Gastroesophageal sphincter (tissue), 4 donors: ENCODE data around the gene SCEL. TPM values are rescaled to one million over a fixed set of nuclear protein-coding genes. Genes with fewer than 3 reads are reported as not detected.
"Not testable (repeated sequence)": the region's sequence is repeated elsewhere in the genome, so short reads cannot be mapped to it uniquely, and the experiment has no call there.

Experiments used
- ATAC-seq: fragments of 150-250 bp; one replicate; pipeline ENCODE4 v1.9.1; 2016; ENCODE audit warnings: mild to moderate bottlenecking, moderate library complexity
- H3K27ac ChIP-seq, 4 donors: fragments of 200-600 bp; sonication (generic) in 3 of 4; 1 replicate in 3 of 4; 2 replicates in 1 of 4; pipeline ENCODE4 v1.5.1; 2016 to 2019
- H3K27me3 ChIP-seq: fragments of 200-600 bp; sonication (generic); one replicate; pipeline ENCODE4 v1.5.1; 2019
- H3K36me3 ChIP-seq, 2 donors: fragments of 200-600 bp; sonication (generic); one replicate each; pipeline ENCODE4 v1.5.1; 2019; ENCODE audit warnings: control low read depth in 1 of 2
- H3K4me1 ChIP-seq, 3 donors: fragments of 200-600 bp; sonication (generic); 1 replicate in 2 of 3; 2 replicates in 1 of 3; pipeline ENCODE4 v1.5.1; 2016 to 2019; ENCODE audit warnings: control low read depth in 2 of 3
- H3K4me3 ChIP-seq, 2 donors: fragments of 200-600 bp; sonication (generic); one replicate each; pipeline ENCODE4 v1.5.1; 2019; ENCODE audit warnings: mild to moderate bottlenecking in 1 of 2, moderate library complexity in 1 of 2
- H3K9me3 ChIP-seq, 3 donors: fragments of 200-600 bp; sonication (generic); one replicate each; pipeline ENCODE4 v1.5.1; 2017 to 2019; ENCODE audit warnings: control low read depth in 2 of 3
- CTCF ChIP-seq, 4 experiments: fragments of 200-600 bp in 2 of 4; fragments of 450-650 bp in 2 of 4; sonication (generic) in 1 of 4; IDR thresholded peaks; one replicate each; pipeline ENCODE4 v1.5.1; 2017 to 2019; ENCODE audit warnings: antibody characterized with exemption in 4 of 4, mild to moderate bottlenecking in 2 of 4, moderate library complexity in 2 of 4
- EP300 ChIP-seq: sonication (generic); formaldehyde crosslinking; IDR thresholded peaks from one replicate; pipeline ENCODE4 v1.6.1; 2017; ENCODE audit warnings: antibody characterized with exemption, mild to moderate bottlenecking
- POLR2A ChIP-seq, 2 donors: fragments of 450-650 bp; IDR thresholded peaks; one replicate each; pipeline ENCODE4 v1.6.1; 2017; ENCODE audit warnings: antibody characterized with exemption in 2 of 2, mild to moderate bottlenecking in 2 of 2, moderate library complexity in 1 of 2
- POLR2AphosphoS5 ChIP-seq: sonication (generic); formaldehyde crosslinking; IDR thresholded peaks from one replicate; pipeline ENCODE4 v1.6.1; 2017; ENCODE audit warnings: antibody characterized with exemption
- WGBS, 2 donors: methylation state at CpG; one replicate each; pipeline ENCODE4 v1.1.5; 2018; ENCODE audit warnings: low coverage in 1 of 2; 5-methylcytosine and 5-hydroxymethylcytosine counted together
- total RNA-seq, 4 donors: library from RNA; depleted of rRNA; stranded (reverse); fragments of >200 nt; gene quantifications; one replicate each; pipeline ENCODE4 v1.1.0, GENCODE V29; 2016

The SCEL gene
- total RNA-seq, 4 donors from 2014 or later, result 0.54 to 14.6 (median 1.0) TPM

- H3K4me3 ChIP-seq, result no peak overlapping the region
Observed at GRCh38 chr13:77513719-77514335, 21.7 kb upstream of the SCEL start.

DNA sequence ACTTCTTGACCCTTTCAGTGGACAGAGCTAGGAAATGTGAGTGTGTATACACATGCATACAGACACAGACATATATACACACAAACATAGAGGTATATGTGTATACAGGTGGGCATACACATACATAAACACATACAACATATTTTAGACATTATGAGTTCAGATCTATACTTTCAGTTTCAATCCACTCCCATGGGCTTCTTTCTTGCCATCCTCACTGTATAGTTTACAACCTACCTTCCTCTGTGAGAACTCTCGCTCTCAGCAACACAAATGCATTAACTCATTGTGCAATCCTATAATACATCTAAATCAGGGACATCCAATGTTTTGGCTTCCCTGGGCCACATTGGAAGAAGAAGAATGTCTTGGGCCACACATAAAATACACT lies 21.2 kb upstream of the SCEL start:
- WGBS, 2 donors, result 0 to 56% methylated on average over 1 of the region's 1 CpG
- H3K4me1 ChIP-seq, result peaks cover 0 to 2% (median 0%) of the 10 kb centered on the region in 3 donors
- H3K4me3 ChIP-seq, result no peak overlapping the region
- no peak overlapping the region for H3K27ac ChIP-seq
- no peaks in the 10 kb centered on the region for H3K9me3 ChIP-seq
- no peaks in the 10 kb centered on the region for H3K27me3 ChIP-seq
- no peak for ATAC-seq
- H3K36me3 ChIP-seq, result no peaks in the 10 kb centered on the region
- TF ChIP-seq POLR2AphosphoS5, result no peak
- TF ChIP-seq EP300, result no peak
- TF ChIP-seq POLR2A (IDR thresholded peaks at IDR 0.05), result no peak
- TF ChIP-seq CTCF (IDR thresholded peaks at IDR 0.05), result no peak

More at GRCh38 chr13:77513719-77514335, 21.7 kb upstream of the SCEL start:
- H3K9me3 ChIP-seq, result no peaks in the 10 kb centered on the region
- H3K36me3 ChIP-seq, result no peaks in the 10 kb centered on the region
- 88 to 91% methylated on average over 2 of the region's 2 CpGs for WGBS, 2 donors
- no peak for ATAC-seq
- peaks cover 0 to 7% (median 3%) of the 10 kb centered on the region in 3 donors for H3K4me1 ChIP-seq
- no peaks in the 10 kb centered on the region for H3K27me3 ChIP-seq
- TF ChIP-seq EP300 (no peak), CTCF (IDR thresholded peaks at IDR 0.05) (no peak), POLR2A (IDR thresholded peaks at IDR 0.05) (no peak), POLR2AphosphoS5 (no peak)
- no peak overlapping the region for H3K27ac ChIP-seq

DNA sequence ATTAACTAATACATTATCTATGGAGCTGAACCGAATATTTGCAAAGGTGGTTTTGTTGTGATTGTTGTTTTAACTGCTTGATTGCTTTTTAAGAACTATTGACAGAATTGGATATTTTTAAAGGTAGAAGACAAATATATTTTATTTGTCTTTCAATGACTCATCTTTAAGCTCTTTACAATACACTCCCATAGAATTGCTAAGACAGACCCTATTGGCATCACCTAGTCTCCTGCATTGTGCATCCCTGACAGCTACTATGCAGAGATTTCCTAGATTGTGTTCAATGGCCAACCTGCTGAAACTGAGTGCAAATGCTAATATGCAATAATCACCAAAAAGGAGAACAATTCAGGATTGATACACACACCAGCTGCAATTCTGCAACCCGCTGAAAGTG lies 19.7 kb upstream of the SCEL start:
- H3K4me1 ChIP-seq, result no peaks in the 10 kb centered on the region
- H3K27ac ChIP-seq, result no peak overlapping the region
- 73 to 87% methylated on average over 2 of the region's 2 CpGs for WGBS, 2 donors
- H3K36me3 ChIP-seq, result no peaks in the 10 kb centered on the region
- no peak for ATAC-seq
- no peak overlapping the region for H3K4me3 ChIP-seq
- H3K27me3 ChIP-seq, result no peaks in the 10 kb centered on the region
- H3K9me3 ChIP-seq, result no peaks in the 10 kb centered on the region
- no peak for TF ChIP-seq POLR2A (IDR thresholded peaks at IDR 0.05)
- TF ChIP-seq POLR2AphosphoS5, result no peak
- no peak for TF ChIP-seq EP300
- TF ChIP-seq CTCF (IDR thresholded peaks at IDR 0.05), result no peak

- H3K27me3 ChIP-seq, result no peaks in the 10 kb centered on the region
- H3K36me3 ChIP-seq, result no peaks in the 10 kb centered on the region
- H3K27ac ChIP-seq, result no peak overlapping the region
- TF ChIP-seq CTCF (IDR thresholded peaks at IDR 0.05) (no peak), EP300 (no peak), POLR2AphosphoS5 (no peak), POLR2A (IDR thresholded peaks at IDR 0.05) (no peak)
- H3K4me3 ChIP-seq, result no peak overlapping the region
- ATAC-seq, result no peak
- H3K4me1 ChIP-seq, result no peaks in the 10 kb centered on the region
- no peaks in the 10 kb centered on the region for H3K9me3 ChIP-seq
- 65 to 84% methylated on average over 3 to 4 of the region's 4 CpGs for WGBS, 2 donors
Observed at GRCh38 chr13:77516342-77516789, 19.1 kb upstream of the SCEL start.

- ATAC-seq, result no peak
- Histone ChIP-seq H3K36me3 (no peaks in the 10 kb centered on the region), H3K27me3 (no peaks in the 10 kb centered on the region), H3K4me1 (no peaks in the 10 kb centered on the region), H3K4me3 (no peak overlapping the region), H3K9me3 (no peaks in the 10 kb centered on the region), H3K27ac (no peak overlapping the region)
- no peak for TF ChIP-seq POLR2A (IDR thresholded peaks at IDR 0.05)
- TF ChIP-seq CTCF (IDR thresholded peaks at IDR 0.05), result no peak
- TF ChIP-seq POLR2AphosphoS5, result no peak
- TF ChIP-seq EP300, result no peak
Observed at GRCh38 chr13:77518266-77518665, 17.2 kb upstream of the SCEL start.

DNA sequence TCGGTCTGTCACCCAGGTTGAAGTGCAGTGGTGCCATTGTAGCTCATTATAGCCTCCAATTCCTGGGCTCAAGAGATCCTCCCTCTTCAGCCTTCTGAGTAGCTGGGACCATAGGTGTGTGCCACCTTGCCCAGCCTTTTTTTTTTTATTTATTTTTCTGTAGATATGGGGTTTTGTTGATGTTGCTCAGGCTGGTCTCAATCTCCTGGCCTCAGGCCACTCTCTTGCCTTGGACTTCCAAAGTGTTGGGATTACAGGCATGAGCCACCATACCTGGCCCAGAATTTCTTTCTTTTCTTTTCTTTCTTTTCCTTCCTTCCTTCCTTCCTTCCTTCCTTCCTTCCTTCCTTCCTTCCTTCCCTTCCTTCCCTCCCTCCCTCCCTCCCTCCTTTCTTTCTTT lies 16.1 kb upstream of the SCEL start:
- H3K4me1 ChIP-seq, H3K36me3 ChIP-seq, H3K4me3 ChIP-seq, H3K27me3 ChIP-seq, H3K9me3 ChIP-seq, ATAC-seq, H3K27ac ChIP-seq: not testable (repeated sequence)
- 89% methylated on average over 1 of the region's 1 CpG; no CpG with 5 or more reads in 1 of the 2 donors for WGBS, 2 donors
